Endothelial cell of coronary artery (primary cell): Measurements from ENCODE around the gene FNTB. TPM values are rescaled to one million over a fixed set of nuclear protein-coding genes. Genes with fewer than 3 reads are reported as not detected.

Source experiments
- total RNA-seq: library from RNA; depleted of rRNA; stranded (reverse); fragments of >200 nt; gene quantifications from 2 replicates; pipeline ENCODE4 v1.2.3, GENCODE V29; 2014

Gene FNTB, protein sequence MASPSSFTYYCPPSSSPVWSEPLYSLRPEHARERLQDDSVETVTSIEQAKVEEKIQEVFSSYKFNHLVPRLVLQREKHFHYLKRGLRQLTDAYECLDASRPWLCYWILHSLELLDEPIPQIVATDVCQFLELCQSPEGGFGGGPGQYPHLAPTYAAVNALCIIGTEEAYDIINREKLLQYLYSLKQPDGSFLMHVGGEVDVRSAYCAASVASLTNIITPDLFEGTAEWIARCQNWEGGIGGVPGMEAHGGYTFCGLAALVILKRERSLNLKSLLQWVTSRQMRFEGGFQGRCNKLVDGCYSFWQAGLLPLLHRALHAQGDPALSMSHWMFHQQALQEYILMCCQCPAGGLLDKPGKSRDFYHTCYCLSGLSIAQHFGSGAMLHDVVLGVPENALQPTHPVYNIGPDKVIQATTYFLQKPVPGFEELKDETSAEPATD
- total RNA-seq, result 6.7 and 8.7 TPM in 2 replicates

DNA sequence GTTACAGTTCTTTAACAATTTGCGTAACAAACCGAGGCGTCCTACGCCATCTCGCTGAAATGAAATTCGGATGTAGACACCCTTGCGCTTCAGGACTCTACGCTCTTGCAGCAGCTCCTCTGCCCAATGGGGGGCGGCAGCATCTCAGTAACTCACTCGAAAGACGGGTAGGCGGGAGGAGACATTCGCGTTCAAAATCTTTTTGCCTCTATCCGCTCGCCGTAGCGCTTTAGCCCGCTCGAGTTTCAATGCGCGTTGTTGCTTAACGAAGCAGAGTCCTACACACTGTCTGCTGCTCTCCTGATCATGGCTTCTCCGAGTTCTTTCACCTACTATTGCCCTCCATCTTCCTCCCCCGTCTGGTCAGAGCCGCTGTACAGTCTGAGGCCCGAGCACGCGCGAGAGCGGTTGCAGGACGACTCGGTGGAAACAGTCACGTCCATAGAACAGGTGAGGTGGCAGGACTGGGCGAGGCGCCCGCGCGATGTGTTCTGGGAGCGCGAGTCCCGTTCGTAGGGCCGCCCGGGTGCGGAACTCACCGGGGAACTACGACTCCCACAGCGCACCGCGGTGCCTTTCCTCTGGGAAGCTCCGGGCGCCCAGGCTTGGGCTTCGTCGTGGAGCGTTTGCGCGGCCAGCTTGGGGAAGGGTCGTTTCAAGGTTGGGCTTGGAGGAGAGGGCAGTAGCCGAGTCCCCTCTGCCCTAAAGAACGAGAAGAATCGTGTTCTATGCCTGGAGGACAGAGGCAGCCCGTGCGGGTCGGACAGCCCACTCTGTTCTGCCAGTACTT, at the start of gene FNTB:
FNTB (plus strand) TSS at position 248 of the 790 bp plus-strand sequence; CDS start at position 307, 59 bp downstream.

DNA sequence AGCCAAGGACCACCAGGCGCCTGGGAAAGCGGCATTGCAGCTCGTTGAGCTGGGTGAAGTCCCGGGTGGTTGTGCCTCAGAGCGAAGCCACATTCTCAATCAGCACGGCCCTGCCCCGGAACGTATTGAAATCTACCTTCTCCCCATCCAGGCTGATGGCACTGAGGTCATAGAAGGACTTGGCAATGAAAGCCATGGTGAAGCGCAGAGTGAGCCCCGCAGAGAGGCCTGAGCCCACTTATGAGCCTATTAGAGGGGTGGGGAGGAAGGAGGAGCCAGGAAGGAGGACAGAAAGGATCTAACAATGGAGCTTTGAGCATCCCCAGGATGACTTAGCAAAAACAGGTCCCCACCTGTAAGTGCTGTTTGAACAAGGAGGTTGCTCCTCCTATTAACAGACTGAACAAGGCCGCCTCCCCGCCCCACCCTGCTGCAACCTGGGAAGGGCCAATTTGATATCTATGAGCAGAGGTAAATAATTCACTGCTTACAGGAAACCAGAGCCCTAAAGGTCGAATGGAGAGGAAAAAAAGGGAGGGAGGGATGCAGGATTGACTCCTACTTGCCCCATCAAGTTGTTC, 44.1 kb upstream of the FNTB start, which contains the start of gene GPX2:
GPX2 (minus strand) TSS at position 215 of the 581 bp plus-strand sequence; CDS start at position 196, 19 bp downstream.

DNA sequence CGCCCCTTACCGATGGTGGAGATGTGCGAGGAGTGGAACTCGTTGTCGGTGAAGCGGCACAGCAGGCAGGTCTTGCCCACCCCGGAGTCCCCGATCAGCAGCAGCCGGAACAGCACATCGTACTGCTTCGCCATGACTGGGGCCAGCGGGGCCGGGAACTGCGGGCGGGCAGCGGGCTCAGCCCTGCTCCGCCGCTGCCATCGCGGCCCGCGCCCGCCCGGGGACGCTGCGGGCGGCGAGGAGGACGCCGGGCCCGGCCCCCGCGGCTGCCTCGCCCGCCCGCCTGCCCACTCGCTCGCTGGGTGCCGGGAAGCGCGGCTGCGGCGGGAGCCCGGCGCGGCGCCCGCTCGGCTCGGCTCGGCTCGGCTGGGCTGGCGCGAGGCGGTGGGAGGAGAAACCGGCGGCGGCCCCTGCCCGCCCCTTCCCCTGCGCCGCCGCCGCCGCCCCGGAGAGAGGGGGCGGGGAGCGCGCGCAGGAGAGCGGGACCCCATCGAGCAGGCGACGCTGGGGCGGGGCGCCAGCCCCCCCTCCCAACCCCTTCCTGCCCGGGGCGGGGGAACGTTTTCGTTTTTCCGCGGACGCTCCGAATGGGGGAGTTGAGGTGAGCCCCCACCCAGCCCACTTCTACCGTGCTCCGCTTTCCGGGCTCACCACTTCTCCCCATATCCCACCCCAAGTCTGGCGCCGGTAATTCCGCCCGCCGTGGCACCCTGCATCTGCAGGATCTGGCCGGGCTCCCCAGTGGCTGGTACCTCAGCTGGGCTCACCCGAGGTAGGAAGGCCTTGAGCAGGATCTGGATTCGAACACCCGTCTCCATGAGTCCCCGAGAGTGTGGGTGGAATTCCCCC, 14.5 kb upstream of the FNTB start, which contains the start of gene RAB15:
RAB15 (minus strand) TSS at position 394 of the 849 bp plus-strand sequence; CDS start at position 134, 260 bp downstream.

DNA sequence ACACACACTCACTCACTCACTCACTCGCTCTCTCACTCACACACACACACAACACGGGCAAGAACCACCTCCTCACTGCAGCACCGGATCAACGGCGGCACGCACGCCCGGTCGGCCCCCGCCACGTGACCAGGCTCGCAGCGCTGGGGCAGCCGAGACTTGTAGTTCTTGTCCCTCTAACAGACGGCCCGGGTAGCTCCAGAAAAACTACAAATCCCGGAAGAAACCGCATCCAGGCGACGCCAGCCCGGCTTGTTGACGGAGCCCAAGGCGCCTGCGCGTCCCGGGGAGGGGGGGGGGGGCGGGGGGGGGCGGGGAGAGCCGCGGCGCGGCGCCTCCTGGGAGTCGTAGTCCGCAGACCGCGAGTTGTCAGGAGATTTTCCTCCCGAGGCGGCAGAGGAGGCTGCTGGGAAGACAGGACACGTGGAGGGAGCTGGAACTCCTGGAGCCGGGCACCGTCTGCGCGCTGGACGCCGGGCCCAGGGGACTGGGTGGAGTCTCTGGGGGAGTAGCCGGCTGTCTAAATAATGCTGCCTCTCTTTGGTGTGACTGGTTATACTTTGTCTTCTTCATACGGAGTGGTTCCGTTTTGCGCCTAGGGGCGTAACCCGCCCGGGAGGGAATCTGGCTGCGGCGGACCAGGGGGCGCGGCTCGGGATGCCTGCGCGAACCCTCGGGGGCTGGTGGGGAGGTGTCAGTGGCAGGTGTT, 115.9 kb downstream of the FNTB start, which contains the start of gene MAX:
MAX (minus strand) TSS at position 77 of the 709 bp plus-strand sequence. CDS start 178 bp downstream, outside the sequence.

Other genes with a start within 250 kb of the FNTB start
- gene SPTB, start 107.0 kb upstream of the FNTB start, total RNA-seq, result under 0.01 TPM in 1 of 2 replicates, not detected in the other
- gene CHURC1, start 72.4 kb upstream of the FNTB start, total RNA-seq, result 37.0 and 42.4 TPM in 2 replicates
- 0.09 TPM in 1 of 2 replicates, not detected in the other for gene GPX2, start 44.1 kb upstream of the FNTB start, total RNA-seq
- gene RAB15, start 14.6 kb upstream of the FNTB start, total RNA-seq, result 7.2 and 8.8 TPM in 2 replicates
- 43.5 and 47.9 TPM in 2 replicates for gene MAX, start 115.6 kb downstream of the FNTB start, total RNA-seq